ENCODE measurements around the gene NUP54.

The NUP54 gene

DNA sequence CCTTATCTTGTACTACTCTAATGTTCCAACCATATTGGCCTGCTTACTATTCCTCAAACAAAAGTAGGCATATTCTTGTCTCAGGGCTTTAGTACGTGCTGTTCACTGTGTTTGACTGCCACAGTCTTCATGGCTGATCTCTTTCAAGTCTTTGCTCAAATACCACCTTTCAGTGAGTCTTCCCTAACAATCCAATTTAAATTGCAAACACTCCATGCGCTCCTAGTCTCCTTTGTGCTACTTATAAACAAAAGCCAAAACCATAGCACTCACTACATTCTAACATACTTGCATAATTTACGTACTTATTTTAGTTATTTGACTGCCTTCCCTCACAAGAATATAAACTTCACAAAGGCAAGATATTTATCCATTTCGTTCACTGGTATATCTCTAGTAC lies 75.4 kb downstream of the NUP54 start:
- DNase-seq (ENCODE audit: low read depth): no peak

DNA sequence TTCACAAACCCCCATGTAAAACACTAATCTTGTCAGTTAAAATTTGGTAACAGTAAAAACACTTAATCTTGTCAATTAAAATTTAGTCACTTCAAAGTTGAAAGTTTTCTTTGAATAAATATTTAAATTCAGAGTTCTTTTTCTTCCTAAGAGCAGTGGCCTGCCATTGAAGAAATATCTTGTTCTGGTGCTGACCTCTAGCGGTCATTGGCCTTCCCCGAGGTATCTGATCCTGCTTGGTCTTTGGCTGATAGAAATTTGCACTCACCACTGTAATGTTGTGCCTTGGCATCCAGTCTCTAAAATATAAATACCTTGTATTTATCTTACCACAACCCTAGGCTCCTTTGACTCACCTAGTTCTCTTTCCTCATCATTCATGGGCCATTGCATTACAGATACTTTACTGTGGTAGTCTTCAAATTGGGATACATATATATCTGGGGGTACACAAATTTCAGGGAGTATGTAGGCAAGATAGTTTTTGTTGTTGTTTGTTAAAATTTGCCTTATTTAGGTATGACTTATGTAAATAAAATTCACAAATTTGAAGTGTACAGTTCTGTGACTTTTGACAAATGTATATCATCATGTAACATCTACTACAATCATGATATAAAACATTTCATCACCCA lies 80.4 kb downstream of the NUP54 start:
- DNase-seq (ENCODE audit: low read depth): peak; percentile 39

DNA sequence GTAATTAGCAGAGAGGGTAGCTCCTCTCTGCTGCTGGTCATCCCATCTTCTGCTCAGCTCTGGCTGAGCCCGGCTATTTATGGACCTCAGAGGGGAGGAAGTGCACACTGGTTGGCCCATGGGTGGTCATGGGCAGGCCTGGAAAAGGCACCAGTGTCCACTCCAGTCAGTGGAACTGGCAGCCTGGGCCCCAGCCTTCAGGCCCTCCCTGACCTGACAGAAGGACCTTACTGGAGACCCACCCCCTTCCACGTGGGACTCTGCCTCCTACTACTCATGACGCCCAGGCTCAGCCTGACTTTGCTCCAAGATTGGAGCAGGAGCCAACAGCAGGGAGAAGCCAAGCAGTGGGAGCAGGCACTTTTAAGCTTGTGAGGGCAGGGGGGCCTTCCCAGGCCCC lies 81.7 kb downstream of the NUP54 start:
- no peak for DNase-seq (ENCODE audit: low read depth)

Data from activated gamma-delta T cell treated with anti-CD3 and anti-CD28 coated beads, Interleukin-2, amount 50 U/mL, for 16 hours (primary cell).